HCT116 (cell line): Measurements from ENCODE around the gene ISCA1. TPM values are rescaled to one million over a fixed set of nuclear protein-coding genes. Genes with fewer than 3 reads are reported as not detected.

ENCODE experiments used
- ATAC-seq: fragments of 200-7000 bp; cut with Tn5 transposase; 2 replicates; pipeline ENCODE4 v1.9.1; 2020; ENCODE audit warnings: mild to moderate bottlenecking, moderate library complexity
- BruUV-seq: library from RNA; stranded (reverse); fragments of 400-500 nt; replicated peaks from 2 replicates; lab custom pipeline; 2021; lab: Mats Ljungman, UMichigan
- CTCF ChIA-PET: fragments of 300-600 bp; sonication (Branson Sonifier 250); formaldehyde crosslinking; loops from one replicate; lab custom pipeline; 2021; ENCODE audit warnings: antibody characterized with exemption; lab: Charles Lee
- POLR2A ChIA-PET: fragments of 300-600, 350-600 bp; sonication (Branson Sonifier 250); formaldehyde crosslinking; loops from one replicate; lab custom pipeline; 2021; ENCODE audit warnings: antibody characterized with exemption; lab: Charles Lee
- RAD21 ChIA-PET, 2 experiments: fragments of 300-600 bp; sonication (Branson Sonifier 250); formaldehyde crosslinking; loops; one replicate each; lab custom pipeline; 2023; ENCODE audit warnings: low total read pairs in 2 of 2; ENCODE audit not compliant: uncharacterized antibody in 2 of 2, unreplicated experiment in 2 of 2, low non-redundant PET in 1 of 2; lab: Charles Lee
- DNase-seq: peaks from one replicate; pipeline ENCODE4 v3.0.0-alpha.2; 2010; ENCODE audit warnings: low read depth, low spot score
- H2AFZ ChIP-seq: fragments of 200-600 bp; shearing (Covaris generic), sonication (generic); 2 replicates; pipeline ENCODE4 v1.6.1; 2017; ENCODE audit warnings: low read depth, mixed run types, mixed read lengths, antibody characterized with exemption, low read length; ENCODE audit not compliant: poor library complexity, severe bottlenecking
- H3K27ac ChIP-seq: 2 replicates; pipeline ENCODE4 v1.5.1; 2012; ENCODE audit warnings: low read depth, low read length
- H3K27me3 ChIP-seq: fragments of 200-600 bp; sonication (generic); 2 replicates; pipeline ENCODE4 v1.6.1; 2016; ENCODE audit warnings: mixed run types, low read length, mixed read lengths; ENCODE audit not compliant: insufficient read depth
- H3K36me3 ChIP-seq, 2 experiments: fragments of 200-500 bp in 1 of 2; fragments of 200-600 bp in 1 of 2; sonication (Bioruptor generic) in 1 of 2; sonication (generic) in 1 of 2; 2 replicates each; pipeline versions ENCODE4 v1.5.1 to v1.6.1; 2014 to 2016; ENCODE audit warnings: low read length in 2 of 2, inconsistent platforms in 1 of 2, mixed read lengths in 1 of 2, mixed run types in 1 of 2; ENCODE audit not compliant: insufficient read depth in 2 of 2, control insufficient read depth in 1 of 2
- H3K4me1 ChIP-seq, 2 experiments: fragments of 200-600 bp in 1 of 2; sonication (generic) in 1 of 2; 2 replicates each; pipeline versions ENCODE4 v1.5.1 to v1.6.1; 2012 to 2017; ENCODE audit warnings: low read length in 2 of 2, inconsistent platforms in 1 of 2, mild to moderate bottlenecking in 1 of 2, mixed read lengths in 1 of 2, mixed run types in 1 of 2, moderate library complexity in 1 of 2; ENCODE audit not compliant: insufficient read depth in 2 of 2, control insufficient read depth in 1 of 2
- H3K4me2 ChIP-seq: fragments of 200-600 bp; sonication (generic); 2 replicates; pipeline ENCODE4 v1.6.1; 2017; ENCODE audit warnings: mixed run types, low read length, mixed read lengths
- H3K4me3 ChIP-seq, 2 experiments: fragments of 200-600 bp in 1 of 2; sonication (generic) in 1 of 2; replicated peaks in 1 of 2; 2 replicates each; pipeline ENCODE4 v1.5.1; 2011 to 2016; ENCODE audit warnings: low read length in 2 of 2, control low read depth in 1 of 2, low read depth in 1 of 2, mild to moderate bottlenecking in 1 of 2, mixed read lengths in 1 of 2, mixed run types in 1 of 2
- H3K79me2 ChIP-seq: fragments of 200-600 bp; sonication (generic); 2 replicates; pipeline ENCODE4 v1.6.1; 2017; ENCODE audit warnings: mild to moderate bottlenecking, mixed run types, low read length, moderate library complexity, mixed read lengths; ENCODE audit not compliant: insufficient read depth
- H3K9ac ChIP-seq: fragments of 200-600 bp; sonication (generic); 2 replicates; pipeline ENCODE4 v1.6.1; 2016; ENCODE audit warnings: low read length, mixed read lengths
- H3K9me2 ChIP-seq: fragments of 200-600 bp; sonication (generic), shearing (Covaris generic); 2 replicates; pipeline ENCODE4 v1.6.1; 2017; ENCODE audit warnings: mixed run types, mild to moderate bottlenecking, moderate library complexity; ENCODE audit not compliant: insufficient read depth
- H3K9me3 ChIP-seq, 2 experiments: fragments of 200-500 bp in 1 of 2; fragments of 200-600 bp in 1 of 2; sonication (Bioruptor generic) in 1 of 2; sonication (generic) in 1 of 2; 2 replicates each; pipeline ENCODE4 v1.6.1; 2014 to 2017; ENCODE audit warnings: low read length in 2 of 2, mixed read lengths in 2 of 2, inconsistent platforms in 1 of 2, low read depth in 1 of 2, mild to moderate bottlenecking in 1 of 2, mixed run types in 1 of 2, moderate library complexity in 1 of 2; ENCODE audit not compliant: control insufficient read depth in 1 of 2, insufficient read depth in 1 of 2
- H4K20me1 ChIP-seq: fragments of 200-600 bp; sonication (generic), shearing (Covaris generic); 2 replicates; pipeline ENCODE4 v1.6.1; 2017; ENCODE audit warnings: mixed run types, mild to moderate bottlenecking, moderate library complexity; ENCODE audit not compliant: insufficient read depth
- EGR1 ChIP-seq: IDR thresholded peaks from 2 replicates; pipeline ENCODE4 v1.6.1; 2012; ENCODE audit warnings: low read depth
- EZH2phosphoT487 ChIP-seq: fragments of 200-600 bp; IDR thresholded peaks from 2 replicates; pipeline ENCODE4 v1.6.1; 2018; ENCODE audit warnings: antibody characterized with exemption, borderline replicate concordance
- JUND ChIP-seq: IDR thresholded peaks from 2 replicates; pipeline ENCODE4 v1.6.1; 2012
- MAX ChIP-seq: IDR thresholded peaks from 2 replicates; pipeline ENCODE4 v1.6.1; 2012
- POLR2A ChIP-seq: IDR thresholded peaks from 2 replicates; pipeline ENCODE4 v1.7.0; 2011; ENCODE audit warnings: borderline replicate concordance; ENCODE audit not compliant: insufficient read depth, insufficient read length; ENCODE audit errors: extremely low read depth
- RAD21 ChIP-seq: IDR thresholded peaks from 2 replicates; pipeline ENCODE4 v1.6.1; 2012; ENCODE audit warnings: low read depth, mild to moderate bottlenecking
- SP1 ChIP-seq: IDR thresholded peaks from 2 replicates; pipeline ENCODE4 v1.6.1; 2012; ENCODE audit warnings: low read depth
- TCF7L2 ChIP-seq: IDR thresholded peaks from 2 replicates; pipeline ENCODE4 v1.7.0; 2011; ENCODE audit warnings: borderline replicate concordance, inconsistent platforms; ENCODE audit not compliant: insufficient read depth, insufficient read length; ENCODE audit errors: extremely low read depth
- YY1 ChIP-seq: IDR thresholded peaks from 2 replicates; pipeline ENCODE4 v1.6.1; 2011; ENCODE audit warnings: low read length, low read depth, moderate library complexity, mild to moderate bottlenecking; ENCODE audit not compliant: insufficient replicate concordance; ENCODE audit errors: extremely low read depth
- ZNF274 ChIP-seq: fragments of 200-500 bp; sonication (Bioruptor generic); IDR thresholded peaks from 2 replicates; pipeline ENCODE4 v1.6.1; 2014; ENCODE audit warnings: mild to moderate bottlenecking, low read depth, low read length, inconsistent platforms
- intact Hi-C: fragments of 100-400 bp; cut with micrococcal nuclease; formaldehyde crosslinking; loops from 2 replicates; pipeline ENCODE4 v1.10.0; 2022
- total RNA-seq: library from RNA; stranded (reverse); gene quantifications from one replicate; pipeline ENCODE4 v1.2.1, GENCODE V29; 2021; ENCODE audit not compliant: unreplicated experiment
- TF ChIP-seq, protein P1 (sequence below): IDR thresholded peaks from 2 replicates; pipeline ENCODE4 v1.6.1; 2011; ENCODE audit warnings: mild to moderate bottlenecking, low read length, moderate library complexity; ENCODE audit not compliant: insufficient replicate concordance; ENCODE audit errors: extremely low read depth

The ISCA1 gene
- total RNA-seq, 1 experiment from 2014 or later = 25.7 TPM

DNA sequence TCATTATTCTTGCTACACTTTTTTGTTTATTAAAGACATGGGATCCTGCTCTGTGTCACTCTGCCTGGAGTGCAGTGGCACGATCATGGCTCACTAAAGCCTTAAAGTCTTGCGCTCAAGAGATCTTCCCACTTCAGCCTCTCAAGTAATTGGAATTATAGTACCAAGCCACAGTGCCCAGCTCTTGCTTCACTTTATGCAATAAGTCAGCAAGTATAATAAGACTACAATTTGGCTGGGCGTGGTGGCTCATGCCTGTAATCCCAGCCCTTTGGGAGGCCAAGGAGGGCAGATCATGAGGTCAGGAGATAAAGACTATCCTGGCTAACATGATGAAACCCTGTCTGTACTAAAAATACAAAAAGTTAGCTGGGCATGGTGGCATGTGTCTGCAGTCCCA, 28.8 kb downstream of the ISCA1 start:
- H3K9ac ChIP-seq = no peak overlapping the region
- no peaks in the 10 kb centered on the region for H4K20me1 ChIP-seq
- CTCF ChIA-PET = no interaction called here
- H3K36me3 ChIP-seq = no peaks in the 10 kb centered on the region
- H3K79me2 ChIP-seq = no peaks in the 10 kb centered on the region
- POLR2A ChIA-PET = no interaction called here
- H3K9me2 ChIP-seq = no peaks in the 10 kb centered on the region
- no peak overlapping the region for H3K4me2 ChIP-seq
- RAD21 ChIA-PET = no interaction called here
- H3K4me1 ChIP-seq = no peaks in the 10 kb centered on the region
- no peak overlapping the region for H3K4me3 ChIP-seq
- no peaks in the 10 kb centered on the region for H3K9me3 ChIP-seq
- no TSS peak for BruUV-seq
- no peaks in the 10 kb centered on the region for H3K27me3 ChIP-seq
- intact Hi-C loops = no loop called here
- ATAC-seq = no peak
- no peak for DNase-seq
- no peak overlapping the region for H2AFZ ChIP-seq
- no peak overlapping the region for H3K27ac ChIP-seq
- TF ChIP-seq EZH2phosphoT487 (no peak), TCF7L2 (no peak), YY1 (no peak), ZNF274 (no peak), SP1 (no peak), JUND (no peak)
- TF ChIP-seq, protein P1, sequence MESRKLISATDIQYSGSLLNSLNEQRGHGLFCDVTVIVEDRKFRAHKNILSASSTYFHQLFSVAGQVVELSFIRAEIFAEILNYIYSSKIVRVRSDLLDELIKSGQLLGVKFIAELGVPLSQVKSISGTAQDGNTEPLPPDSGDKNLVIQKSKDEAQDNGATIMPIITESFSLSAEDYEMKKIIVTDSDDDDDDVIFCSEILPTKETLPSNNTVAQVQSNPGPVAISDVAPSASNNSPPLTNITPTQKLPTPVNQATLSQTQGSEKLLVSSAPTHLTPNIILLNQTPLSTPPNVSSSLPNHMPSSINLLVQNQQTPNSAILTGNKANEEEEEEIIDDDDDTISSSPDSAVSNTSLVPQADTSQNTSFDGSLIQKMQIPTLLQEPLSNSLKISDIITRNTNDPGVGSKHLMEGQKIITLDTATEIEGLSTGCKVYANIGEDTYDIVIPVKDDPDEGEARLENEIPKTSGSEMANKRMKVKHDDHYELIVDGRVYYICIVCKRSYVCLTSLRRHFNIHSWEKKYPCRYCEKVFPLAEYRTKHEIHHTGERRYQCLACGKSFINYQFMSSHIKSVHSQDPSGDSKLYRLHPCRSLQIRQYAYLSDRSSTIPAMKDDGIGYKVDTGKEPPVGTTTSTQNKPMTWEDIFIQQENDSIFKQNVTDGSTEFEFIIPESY = no peak
- TF ChIP-seq, all 23 proteins: peak for 0

GRCh38 chr9:86252870-86253269, 29.5 kb downstream of the ISCA1 start:
- CTCF ChIA-PET = no interaction called here
- Histone ChIP-seq H3K9me2 (no peaks in the 10 kb centered on the region), H3K27ac (no peak overlapping the region), H4K20me1 (no peaks in the 10 kb centered on the region), H3K79me2 (no peaks in the 10 kb centered on the region), H3K4me2 (no peak overlapping the region), H3K4me1 (no peaks in the 10 kb centered on the region), H3K9me3 (no peaks in the 10 kb centered on the region), H3K9ac (no peak overlapping the region), H3K4me3 (no peak overlapping the region), H3K36me3 (no peaks in the 10 kb centered on the region), H3K27me3 (no peaks in the 10 kb centered on the region), H2AFZ (no peak overlapping the region)
- DNase-seq (no peak), ATAC-seq (no peak)
- TF ChIP-seq EGR1 (no peak), MAX (no peak), RAD21 (no peak), YY1 (no peak), POLR2A (no peak)
- POLR2A ChIA-PET = no interaction called here
- intact Hi-C loops = no loop called here
- BruUV-seq = no TSS peak
- RAD21 ChIA-PET = no interaction called here
